ENCODE results near the gene MRPS27.

DNA sequence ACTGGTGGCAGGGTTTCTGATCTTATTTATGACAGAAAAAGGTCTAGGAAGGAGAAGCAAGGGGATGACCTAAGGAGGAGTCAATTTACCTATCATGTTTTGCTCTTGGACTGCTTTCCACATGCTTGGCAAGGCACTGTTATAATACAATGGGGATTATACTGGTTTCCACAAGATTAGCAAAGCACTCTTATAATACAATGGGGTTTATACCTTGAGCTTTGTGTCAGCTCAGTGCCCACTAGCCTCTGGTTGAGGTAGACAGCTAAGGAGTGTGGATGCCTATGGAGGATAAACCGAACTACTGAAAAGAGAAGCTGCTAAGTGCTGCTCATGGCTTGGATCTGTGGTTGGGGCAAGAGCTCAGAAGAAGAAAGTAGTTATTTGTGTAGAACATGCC, 68.7 kb downstream of the MRPS27 start:
- TF ChIP-seq, protein P1, sequence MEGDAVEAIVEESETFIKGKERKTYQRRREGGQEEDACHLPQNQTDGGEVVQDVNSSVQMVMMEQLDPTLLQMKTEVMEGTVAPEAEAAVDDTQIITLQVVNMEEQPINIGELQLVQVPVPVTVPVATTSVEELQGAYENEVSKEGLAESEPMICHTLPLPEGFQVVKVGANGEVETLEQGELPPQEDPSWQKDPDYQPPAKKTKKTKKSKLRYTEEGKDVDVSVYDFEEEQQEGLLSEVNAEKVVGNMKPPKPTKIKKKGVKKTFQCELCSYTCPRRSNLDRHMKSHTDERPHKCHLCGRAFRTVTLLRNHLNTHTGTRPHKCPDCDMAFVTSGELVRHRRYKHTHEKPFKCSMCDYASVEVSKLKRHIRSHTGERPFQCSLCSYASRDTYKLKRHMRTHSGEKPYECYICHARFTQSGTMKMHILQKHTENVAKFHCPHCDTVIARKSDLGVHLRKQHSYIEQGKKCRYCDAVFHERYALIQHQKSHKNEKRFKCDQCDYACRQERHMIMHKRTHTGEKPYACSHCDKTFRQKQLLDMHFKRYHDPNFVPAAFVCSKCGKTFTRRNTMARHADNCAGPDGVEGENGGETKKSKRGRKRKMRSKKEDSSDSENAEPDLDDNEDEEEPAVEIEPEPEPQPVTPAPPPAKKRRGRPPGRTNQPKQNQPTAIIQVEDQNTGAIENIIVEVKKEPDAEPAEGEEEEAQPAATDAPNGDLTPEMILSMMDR (IDR thresholded peaks at IDR 0.05), result no peak
- TF ChIP-seq POLR2A (IDR thresholded peaks at IDR 0.05), result no peak
